HepG2 (cell line): ENCODE results near the gene MED10. TPM values are rescaled to one million over a fixed set of nuclear protein-coding genes. Genes with fewer than 3 reads are reported as not detected.
A peak's percentile ranks its signal among the peaks of the same experiment; 100 is the strongest.

Experiments used
- ATAC-seq: fragments of 200-7000 bp; cut with Tn5 transposase; 3 replicates; pipeline ENCODE4 v1.9.1; 2020; ENCODE audit warnings: mild to moderate bottlenecking, moderate library complexity
- BruUV-seq: library from RNA; stranded (reverse); fragments of 400-500 nt; replicated peaks from 2 replicates; lab custom pipeline; 2021; lab: Mats Ljungman, UMichigan
- CTCF ChIA-PET: fragments of 300-600 bp; formaldehyde crosslinking; extraction: SDS; loops from one replicate; lab custom pipeline; 2021; ENCODE audit warnings: low total read pairs, inconsistent platforms, low intra/inter-chr PET ratio; lab: Yijun Ruan, JAX
- POLR2A ChIA-PET: fragments of 350-600 bp; sonication (Branson Sonifier 250); formaldehyde crosslinking; loops from one replicate; lab custom pipeline; 2020; ENCODE audit warnings: antibody characterized with exemption, inconsistent platforms; lab: Yijun Ruan, JAX
- DNase-seq: peaks from one replicate; pipeline ENCODE4 v3.0.0-alpha.2; 2015; ENCODE audit warnings: low spot score
- FAIRE-seq: peaks from 3 replicates; lab custom pipeline; 2011; peaks lifted over from hg19 to GRCh38; lab: Jason Lieb, UNC
- H2AFZ ChIP-seq: one replicate; pipeline ENCODE4 v1.6.1; 2011; ENCODE audit warnings: low read length, inconsistent platforms
- H3K27ac ChIP-seq: fragments of 300-600 bp; 3 replicates; pipeline ENCODE4 v1.8.0; 2011; ENCODE audit warnings: mixed run types, mild to moderate bottlenecking, mixed read lengths, low read length, inconsistent platforms; ENCODE audit not compliant: insufficient read depth; ENCODE audit errors: extremely low read length
- H3K27me3 ChIP-seq, 2 experiments: fragments of 200-600 bp in 1 of 2; 2 replicates in 1 of 2; 3 replicates in 1 of 2; pipeline versions ENCODE4 v1.6.0 to v1.8.0; 2011; ENCODE audit warnings: low read length in 2 of 2, mild to moderate bottlenecking in 2 of 2, moderate library complexity in 2 of 2, inconsistent platforms in 1 of 2; ENCODE audit not compliant: insufficient read depth in 2 of 2, control insufficient read depth in 1 of 2
- H3K36me3 ChIP-seq, 2 experiments: fragments of 200-600 bp in 1 of 2; replicated peaks in 1 of 2; 2 replicates in 1 of 2; 3 replicates in 1 of 2; pipeline versions ENCODE4 v1.5.1 to v1.8.0; 2011; ENCODE audit warnings: low read length in 2 of 2, inconsistent platforms in 1 of 2; ENCODE audit not compliant: insufficient read depth in 2 of 2, control insufficient read depth in 1 of 2
- H3K4me1 ChIP-seq: 2 replicates; pipeline ENCODE4 v1.5.1; 2012; ENCODE audit warnings: low read length, inconsistent platforms; ENCODE audit not compliant: insufficient read depth
- H3K4me2 ChIP-seq: 2 replicates; pipeline ENCODE4 v1.6.0; 2011; ENCODE audit warnings: low read depth, low read length, inconsistent platforms
- H3K4me3 ChIP-seq, 3 experiments: fragments of 200-600 bp in 1 of 3; sonication (generic), shearing (Covaris generic) in 1 of 3; replicated peaks in 1 of 3; 2 replicates each; pipeline ENCODE4 v1.5.1; 2011 to 2016; ENCODE audit warnings: low read length in 3 of 3, inconsistent platforms in 2 of 3, low read depth in 2 of 3, mild to moderate bottlenecking in 2 of 3, control low read depth in 1 of 3, mixed read lengths in 1 of 3; ENCODE audit not compliant: insufficient read depth in 1 of 3
- H3K79me2 ChIP-seq: one replicate; pipeline ENCODE4 v1.6.1; 2011; ENCODE audit warnings: low read length, inconsistent platforms; ENCODE audit not compliant: insufficient read depth
- H3K9ac ChIP-seq: 2 replicates; pipeline ENCODE4 v1.6.0; 2011; ENCODE audit warnings: mild to moderate bottlenecking, low read depth, low read length, inconsistent platforms; ENCODE audit not compliant: insufficient read depth
- H3K9me3 ChIP-seq: 2 replicates; pipeline ENCODE4 v1.5.1; 2012; ENCODE audit warnings: mild to moderate bottlenecking, low read length
- H4K20me1 ChIP-seq: 2 replicates; pipeline ENCODE4 v1.6.0; 2011; ENCODE audit warnings: inconsistent platforms, mild to moderate bottlenecking, low read length, moderate library complexity; ENCODE audit not compliant: insufficient read depth
- ATF7 ChIP-seq, 2 experiments: fragments of 450-650 bp in 1 of 2; sonication (generic) in 1 of 2; formaldehyde crosslinking in 1 of 2; IDR thresholded peaks; 2 replicates each; pipeline versions ENCODE4 v1.4.0 to v1.6.1; 2016 to 2020; ENCODE audit warnings: antibody characterized with exemption in 1 of 2, mild to moderate bottlenecking in 1 of 2, missing genetic modification reagents in 1 of 2
- WGBS: methylation state at CpG from one replicate; pipeline ENCODE4 v1.1.6; 2017; ENCODE audit warnings: low lambda C conversion rate; 5-methylcytosine and 5-hydroxymethylcytosine counted together
- in situ Hi-C: cut with HindIII; loops from 2 replicates; pipeline ENCODE4 v1.10.0; 2017; ENCODE audit warnings: low pct_unique_long_range_greater_than_20kb; ENCODE audit not compliant: extremely low pct_ligation_motif_present
- intact Hi-C: fragments of 100-400 bp; cut with micrococcal nuclease; formaldehyde crosslinking; loops from one replicate; pipeline ENCODE4 v1.10.0; 2022; ENCODE audit not compliant: unreplicated experiment
- polyA plus RNA-seq, 8 experiments: library from polyadenylated mRNA; depleted of rRNA in 3 of 8; stranded (reverse) in 7 of 8; unstranded in 1 of 8; fragments of >200 nt; fragmentation: Illumina TruSeq in 4 of 8; extraction: Trizol in 4 of 8; gene quantifications; 2 replicates each; pipeline versions ENCODE4 v1.2.1 to v1.2.3, GENCODE V29; 2011 to 2016; ENCODE audit warnings: low read depth in 4 of 8, missing spikeins in 1 of 8, mixed read lengths in 1 of 8; ENCODE audit not compliant: insufficient read depth in 1 of 8
- total RNA-seq, 5 experiments: library from RNA; depleted of rRNA; stranded (reverse); fragments of >200 nt; fragmentation: Illumina TruSeq; extraction: Trizol; gene quantifications; 2 replicates each; pipeline ENCODE4 v1.2.3, GENCODE V29; 2016; ENCODE audit warnings: low read depth in 1 of 5
- TF ChIP-seq, protein P1 (sequence below): sonication (generic); formaldehyde crosslinking; IDR thresholded peaks from 2 replicates; pipeline ENCODE4 v1.4.0; 2020; ENCODE audit warnings: low read depth, missing genetic modification reagents
- TF ChIP-seq, protein P2 (sequence below): sonication (generic); formaldehyde crosslinking; IDR thresholded peaks from 2 replicates; pipeline ENCODE4 v1.4.0; 2020; ENCODE audit warnings: mild to moderate bottlenecking, low read depth, missing genetic modification reagents

Gene MED10
- total and polyA plus RNA-seq, 2 of the 13 experiments (the other 11 are each of a cell fraction or from before 2014, with no cell fraction given), result 11.2 to 23.7 TPM

DNA sequence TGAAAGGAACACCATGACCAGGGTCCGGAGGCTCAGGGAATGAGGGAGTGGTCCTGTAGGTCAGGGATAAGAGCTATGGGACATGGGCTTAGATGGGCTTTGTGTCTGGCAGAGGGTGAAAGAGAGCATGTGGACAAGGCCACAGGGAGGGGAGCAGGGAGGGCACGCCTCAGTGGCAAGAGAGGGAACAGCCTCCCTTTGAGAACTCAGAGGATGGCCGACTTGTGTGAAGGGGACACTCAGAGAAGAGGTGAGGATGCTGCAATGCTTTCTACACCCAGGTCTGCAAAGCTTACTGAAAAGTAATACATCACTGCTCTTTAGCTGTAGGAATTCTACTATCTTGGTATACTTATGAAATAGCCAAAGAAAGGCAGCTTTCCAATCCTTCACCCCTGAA, 23.5 kb downstream of the MED10 start (continued):
- TF ChIP-seq, protein P1, sequence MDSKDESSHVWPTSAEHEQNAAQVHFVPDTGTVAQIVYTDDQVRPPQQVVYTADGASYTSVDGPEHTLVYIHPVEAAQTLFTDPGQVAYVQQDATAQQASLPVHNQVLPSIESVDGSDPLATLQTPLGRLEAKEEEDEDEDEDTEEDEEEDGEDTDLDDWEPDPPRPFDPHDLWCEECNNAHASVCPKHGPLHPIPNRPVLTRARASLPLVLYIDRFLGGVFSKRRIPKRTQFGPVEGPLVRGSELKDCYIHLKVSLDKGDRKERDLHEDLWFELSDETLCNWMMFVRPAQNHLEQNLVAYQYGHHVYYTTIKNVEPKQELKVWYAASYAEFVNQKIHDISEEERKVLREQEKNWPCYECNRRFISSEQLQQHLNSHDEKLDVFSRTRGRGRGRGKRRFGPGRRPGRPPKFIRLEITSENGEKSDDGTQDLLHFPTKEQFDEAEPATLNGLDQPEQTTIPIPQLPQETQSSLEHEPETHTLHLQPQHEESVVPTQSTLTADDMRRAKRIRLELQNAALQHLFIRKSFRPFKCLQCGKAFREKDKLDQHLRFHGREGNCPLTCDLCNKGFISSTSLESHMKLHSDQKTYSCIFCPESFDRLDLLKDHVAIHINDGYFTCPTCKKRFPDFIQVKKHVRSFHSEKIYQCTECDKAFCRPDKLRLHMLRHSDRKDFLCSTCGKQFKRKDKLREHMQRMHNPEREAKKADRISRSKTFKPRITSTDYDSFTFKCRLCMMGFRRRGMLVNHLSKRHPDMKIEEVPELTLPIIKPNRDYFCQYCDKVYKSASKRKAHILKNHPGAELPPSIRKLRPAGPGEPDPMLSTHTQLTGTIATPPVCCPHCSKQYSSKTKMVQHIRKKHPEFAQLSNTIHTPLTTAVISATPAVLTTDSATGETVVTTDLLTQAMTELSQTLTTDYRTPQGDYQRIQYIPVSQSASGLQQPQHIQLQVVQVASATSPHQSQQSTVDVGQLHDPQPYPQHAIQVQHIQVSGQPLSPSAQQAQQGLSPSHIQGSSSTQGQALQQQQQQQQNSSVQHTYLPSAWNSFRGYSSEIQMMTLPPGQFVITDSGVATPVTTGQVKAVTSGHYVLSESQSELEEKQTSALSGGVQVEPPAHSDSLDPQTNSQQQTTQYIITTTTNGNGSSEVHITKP (CRISPR knock-in tag), result no peak
- TF ChIP-seq, all 625 proteins: peak for 0

DNA sequence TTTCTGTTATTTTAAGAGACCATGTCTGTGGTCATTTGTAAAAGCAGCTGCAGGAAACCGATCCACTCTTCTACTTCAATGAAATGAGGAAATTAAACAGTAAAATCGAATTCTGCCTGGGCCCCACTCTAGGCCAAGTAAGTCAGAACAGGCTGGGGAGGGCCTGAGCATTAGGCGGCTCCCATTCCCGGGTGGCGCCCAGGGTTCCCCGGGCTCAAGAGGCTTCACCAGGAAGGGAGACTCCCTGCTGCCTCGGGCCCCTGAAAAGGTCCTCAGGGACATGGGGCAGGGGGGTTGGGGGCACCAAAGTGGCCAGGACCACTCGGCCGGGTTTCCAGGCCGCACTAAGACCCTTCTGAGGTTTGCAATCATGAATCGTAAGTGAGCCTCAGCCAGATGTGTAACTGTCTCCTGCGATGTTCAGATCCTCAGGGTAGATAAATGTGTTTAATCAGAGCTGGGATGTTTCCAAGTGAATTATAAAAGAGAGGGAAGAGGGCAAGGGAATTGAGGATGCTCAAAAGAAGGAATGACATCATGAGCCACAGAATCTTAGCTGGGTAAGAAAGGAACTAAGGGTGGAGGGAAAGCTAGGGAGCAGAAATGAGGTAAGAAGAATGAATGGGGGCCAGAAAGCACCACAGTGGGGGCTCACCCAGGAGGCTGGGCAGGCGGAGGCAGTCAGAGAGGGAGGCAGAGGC, 24.6 kb downstream of the MED10 start:
- ChIA-PET POLR2A (no interaction called here), CTCF (no interaction called here)
- BruUV-seq, result no TSS peak
- no peak overlapping the region for H3K27ac ChIP-seq
- H3K9ac ChIP-seq, result no peak overlapping the region
- no peaks in the 10 kb centered on the region for H3K9me3 ChIP-seq
- FAIRE-seq, result no peak
- no peaks in the 10 kb centered on the region for H3K4me1 ChIP-seq
- intact Hi-C loops (no loop called here), in situ Hi-C loops (no loop called here)
- H3K79me2 ChIP-seq, result no peaks in the 10 kb centered on the region
- no peak for DNase-seq
- H3K27me3 ChIP-seq, result peaks cover 0 to 7% of the 10 kb centered on the region in 2 experiments; a peak in 4 of 5 replicates
- TF ChIP-seq, protein P2, sequence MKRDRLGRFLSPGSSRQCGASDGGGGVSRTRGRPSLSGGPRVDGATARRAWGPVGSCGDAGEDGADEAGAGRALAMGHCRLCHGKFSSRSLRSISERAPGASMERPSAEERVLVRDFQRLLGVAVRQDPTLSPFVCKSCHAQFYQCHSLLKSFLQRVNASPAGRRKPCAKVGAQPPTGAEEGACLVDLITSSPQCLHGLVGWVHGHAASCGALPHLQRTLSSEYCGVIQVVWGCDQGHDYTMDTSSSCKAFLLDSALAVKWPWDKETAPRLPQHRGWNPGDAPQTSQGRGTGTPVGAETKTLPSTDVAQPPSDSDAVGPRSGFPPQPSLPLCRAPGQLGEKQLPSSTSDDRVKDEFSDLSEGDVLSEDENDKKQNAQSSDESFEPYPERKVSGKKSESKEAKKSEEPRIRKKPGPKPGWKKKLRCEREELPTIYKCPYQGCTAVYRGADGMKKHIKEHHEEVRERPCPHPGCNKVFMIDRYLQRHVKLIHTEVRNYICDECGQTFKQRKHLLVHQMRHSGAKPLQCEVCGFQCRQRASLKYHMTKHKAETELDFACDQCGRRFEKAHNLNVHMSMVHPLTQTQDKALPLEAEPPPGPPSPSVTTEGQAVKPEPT, result no peak
- peak; percentile 46 for TF ChIP-seq ATF7 (IDR thresholded peaks at IDR 0.05)
- no peak for TF ChIP-seq ATF7 (CRISPR knock-in tag; IDR thresholded peaks at IDR 0.05)
- no peak overlapping the region for H3K4me2 ChIP-seq
- no peak overlapping the region for H2AFZ ChIP-seq
- H4K20me1 ChIP-seq, result no peaks in the 10 kb centered on the region
- 27% methylated on average over 11 of the region's 13 CpGs for WGBS
- H3K4me3 ChIP-seq, result no peak overlapping the region
- H3K36me3 ChIP-seq, result no peaks in the 10 kb centered on the region
- ATAC-seq, result no peak
